H9 (cell line): ENCODE results near the gene DAPK1. TPM values are rescaled to one million over a fixed set of nuclear protein-coding genes. Genes with fewer than 3 reads are reported as not detected.
A peak's percentile ranks its signal among the peaks of the same experiment; 100 is the strongest.

Source experiments
- DNase-seq: peaks from one replicate; pipeline ENCODE4 v3.0.0-alpha.2; 2017
- H2AFZ ChIP-seq: one replicate; pipeline ENCODE4 v1.6.1; 2013; ENCODE audit warnings: mild to moderate bottlenecking, low read length, control low read depth, moderate library complexity
- H2AK5ac ChIP-seq: 2 replicates; pipeline ENCODE4 v1.6.1; 2013; ENCODE audit warnings: low read length, control low read depth, mixed read lengths; ENCODE audit not compliant: insufficient read length
- H2BK120ac ChIP-seq: one replicate; pipeline ENCODE4 v1.6.1; 2013; ENCODE audit warnings: low read depth, mild to moderate bottlenecking, low read length, control low read depth, inconsistent platforms; ENCODE audit not compliant: poor library complexity, severe bottlenecking
- H2BK12ac ChIP-seq: 2 replicates; pipeline ENCODE4 v1.6.1; 2013; ENCODE audit warnings: low read length, control low read depth, mixed read lengths, low read depth; ENCODE audit not compliant: insufficient read length
- H2BK15ac ChIP-seq: 2 replicates; pipeline ENCODE4 v1.6.1; 2013; ENCODE audit warnings: low read depth, low read length, control low read depth
- H2BK20ac ChIP-seq: one replicate; pipeline ENCODE4 v1.6.1; 2013; ENCODE audit warnings: low read depth, mild to moderate bottlenecking, low read length, control low read depth, inconsistent platforms; ENCODE audit not compliant: poor library complexity, severe bottlenecking
- H2BK5ac ChIP-seq: 2 replicates; pipeline ENCODE4 v1.6.1; 2013; ENCODE audit warnings: low read length, control low read depth, mixed read lengths; ENCODE audit not compliant: insufficient read length
- H3K14ac ChIP-seq: 2 replicates; pipeline ENCODE4 v1.6.1; 2013; ENCODE audit warnings: low read length, control low read depth; ENCODE audit not compliant: insufficient read depth
- H3K18ac ChIP-seq: 2 replicates; pipeline ENCODE4 v1.6.1; 2013; ENCODE audit warnings: low read depth, mild to moderate bottlenecking, mixed read lengths, low read length, control low read depth; ENCODE audit not compliant: insufficient read length
- H3K23ac ChIP-seq: 2 replicates; pipeline ENCODE4 v1.6.1; 2013; ENCODE audit warnings: low read length, control low read depth, mixed read lengths, low read depth; ENCODE audit not compliant: insufficient read length
- H3K23me2 ChIP-seq: 2 replicates; pipeline ENCODE4 v1.6.1; 2013; ENCODE audit warnings: low read depth, mild to moderate bottlenecking, mixed read lengths, low read length, control low read depth; ENCODE audit not compliant: insufficient read length, poor library complexity, severe bottlenecking
- H3K27ac ChIP-seq: 2 replicates; pipeline ENCODE4 v1.5.1; 2013; ENCODE audit warnings: low read length, control low read depth, mixed read lengths, low read depth; ENCODE audit not compliant: insufficient read length
- H3K27me3 ChIP-seq: 2 replicates; pipeline ENCODE4 v1.6.1; 2013; ENCODE audit warnings: low read length, control low read depth, inconsistent platforms; ENCODE audit not compliant: insufficient read depth
- H3K4ac ChIP-seq: 2 replicates; pipeline ENCODE4 v1.6.1; 2013; ENCODE audit warnings: low read depth, mild to moderate bottlenecking, control low read depth, inconsistent platforms, low read length, moderate library complexity
- H3K4me1 ChIP-seq: 2 replicates; pipeline ENCODE4 v1.6.1; 2013; ENCODE audit warnings: low read length, control low read depth, inconsistent platforms; ENCODE audit not compliant: insufficient read depth
- H3K4me2 ChIP-seq: 2 replicates; pipeline ENCODE4 v1.6.1; 2013; ENCODE audit warnings: low read length, control low read depth, mixed read lengths; ENCODE audit not compliant: insufficient read length, insufficient read depth
- H3K56ac ChIP-seq: 2 replicates; pipeline ENCODE4 v1.6.1; 2013; ENCODE audit warnings: low read depth, mild to moderate bottlenecking, mixed read lengths, low read length, control low read depth; ENCODE audit not compliant: insufficient read length
- H3K79me1 ChIP-seq: 2 replicates; pipeline ENCODE4 v1.6.1; 2013; ENCODE audit warnings: low read depth, mild to moderate bottlenecking, moderate library complexity, low read length, control low read depth, inconsistent platforms; ENCODE audit not compliant: insufficient read depth, poor library complexity, severe bottlenecking
- H3K79me2 ChIP-seq: 2 replicates; pipeline ENCODE4 v1.6.1; 2013; ENCODE audit warnings: low read length, control low read depth, inconsistent platforms; ENCODE audit not compliant: insufficient read depth
- H3K9ac ChIP-seq: 2 replicates; pipeline ENCODE4 v1.6.1; 2013; ENCODE audit warnings: low read length, control low read depth, mixed read lengths; ENCODE audit not compliant: insufficient read length; ENCODE audit errors: extremely low read depth
- H3K9me3 ChIP-seq: one replicate; pipeline ENCODE4 v1.6.1; 2013; ENCODE audit warnings: low read depth, low read length, inconsistent platforms; ENCODE audit not compliant: control insufficient read depth
- H3T11ph ChIP-seq: one replicate; pipeline ENCODE4 v1.6.1; 2013; ENCODE audit warnings: mild to moderate bottlenecking, low read length, control low read depth, inconsistent platforms
- H4K20me1 ChIP-seq: one replicate; pipeline ENCODE4 v1.6.1; 2013; ENCODE audit not compliant: control insufficient read depth, insufficient read length, insufficient read depth
- H4K5ac ChIP-seq: 2 replicates; pipeline ENCODE4 v1.6.1; 2013; ENCODE audit warnings: low read depth, mild to moderate bottlenecking, mixed read lengths, low read length, control low read depth; ENCODE audit not compliant: insufficient read length
- H4K8ac ChIP-seq: replicated peaks from 2 replicates; pipeline ENCODE4 v1.6.1; 2013; ENCODE audit warnings: low read length, control low read depth, mixed read lengths, low read depth; ENCODE audit not compliant: insufficient read length
- H4K91ac ChIP-seq: 2 replicates; pipeline ENCODE4 v1.6.1; 2013; ENCODE audit warnings: low read depth, mild to moderate bottlenecking, moderate library complexity, mixed read lengths, low read length, control low read depth; ENCODE audit not compliant: insufficient read length
- H3K27ac Mint-ChIP-seq, 3 experiments: 2 replicates in 2 of 3; 3 replicates in 1 of 3; pipeline ENCODE4 v1.8.0; 2020 to 2021; ENCODE audit warnings: mixed read lengths in 3 of 3, mild to moderate bottlenecking in 1 of 3, moderate library complexity in 1 of 3
- H3K27me3 Mint-ChIP-seq: 2 replicates; pipeline ENCODE4 v1.8.0; 2021; ENCODE audit warnings: low read depth, mild to moderate bottlenecking, moderate library complexity, mixed read lengths
- H3K36me3 Mint-ChIP-seq, 3 experiments: 2 replicates in 2 of 3; 3 replicates in 1 of 3; pipeline ENCODE4 v1.8.0; 2020 to 2021; ENCODE audit warnings: low read depth in 3 of 3, mixed read lengths in 3 of 3; ENCODE audit not compliant: insufficient read depth in 1 of 3
- H3K4me1 Mint-ChIP-seq, 2 experiments: 2 replicates each; pipeline ENCODE4 v1.8.0; 2020; ENCODE audit warnings: mixed read lengths in 2 of 2
- H3K4me3 Mint-ChIP-seq, 2 experiments: 2 replicates in 1 of 2; 3 replicates in 1 of 2; pipeline ENCODE4 v1.8.0; 2020 to 2021; ENCODE audit warnings: mild to moderate bottlenecking in 2 of 2, mixed read lengths in 2 of 2, moderate library complexity in 1 of 2
- H3K9me3 Mint-ChIP-seq, 2 experiments: 2 replicates in 1 of 2; 3 replicates in 1 of 2; pipeline ENCODE4 v1.8.0; 2020; ENCODE audit warnings: mild to moderate bottlenecking in 2 of 2, mixed read lengths in 2 of 2, moderate library complexity in 1 of 2
- CTCF ChIP-seq: fragments of 200-600 bp; sonication (generic); conservative IDR thresholded peaks from 3 replicates; pipeline ENCODE4 v1.8.0; 2021; ENCODE audit warnings: antibody characterized with exemption, mild to moderate bottlenecking
- WGBS: extraction: QIAGEN DNeasy Blood & Tissue Kit; methylation state at CpG from one replicate; pipeline ENCODE4 v1.1.7; 2013; ENCODE audit warnings: missing lambda C conversion rate, low lambda C conversion rate, mixed read lengths; ENCODE audit not compliant: insufficient read length; ENCODE audit errors: extremely low coverage; 5-methylcytosine and 5-hydroxymethylcytosine counted together
- total RNA-seq: library from RNA; stranded (reverse); gene quantifications from 2 replicates; pipeline ENCODE4 v1.2.1, GENCODE V29; 2021

The DAPK1 gene
- total RNA-seq, 1 experiment from 2014 or later: 79.4 TPM

GRCh38 chr9:87657190-87657589, 159.5 kb downstream of the DAPK1 start:
- Histone ChIP-seq H3K4ac (no peak overlapping the region), H4K20me1 (no peaks in the 10 kb centered on the region), H4K91ac (no peak overlapping the region), H3K79me2 (no peaks in the 10 kb centered on the region), H3K9ac (no peak overlapping the region), H4K8ac (no peak overlapping the region), H2BK15ac (no peak overlapping the region), H2BK5ac (no peak overlapping the region), H2BK120ac (no peak overlapping the region), H2BK12ac (no peak overlapping the region), H3K4me1 (no peaks in the 10 kb centered on the region), H4K5ac (no peak overlapping the region), H2BK20ac (no peak overlapping the region), H2AFZ (no peak overlapping the region), H3K14ac (no peak overlapping the region), H3T11ph (no peak overlapping the region), H3K56ac (no peak overlapping the region), H3K18ac (no peak overlapping the region), H3K23me2 (no peaks in the 10 kb centered on the region), H3K27me3 (no peaks in the 10 kb centered on the region), H3K27ac (no peak overlapping the region), H3K4me2 (no peak overlapping the region), H2AK5ac (no peak overlapping the region), H3K23ac (no peak overlapping the region), H3K79me1 (no peaks in the 10 kb centered on the region), H3K9me3 (no peaks in the 10 kb centered on the region)
- Mint-ChIP-seq H3K4me3 (no peak overlapping the region), H3K4me1 (peaks cover 19 to 22% of the 10 kb centered on the region in 2 experiments), H3K36me3 (peaks cover 42 to 66% (median 60%) of the 10 kb centered on the region in 3 experiments; a peak in 6 of 7 replicates), H3K9me3 (no peaks in the 10 kb centered on the region), H3K27me3 (no peaks in the 10 kb centered on the region), H3K27ac (no peak overlapping the region; a peak in 1 of 7 replicates)
- TF ChIP-seq CTCF: no peak
- no CpG with 5 or more reads among the region's 6 CpGs for WGBS
- peak; percentile 17 for DNase-seq
